ENCODE results near the gene TNFRSF8. TPM values are rescaled to one million over a fixed set of nuclear protein-coding genes. Genes with fewer than 3 reads are reported as not detected.
A peak's percentile ranks its signal among the peaks of the same experiment; 100 is the strongest.

The TNFRSF8 gene
- total RNA-seq, 1 donor from 2014 or later = 0.52 TPM

GRCh38 chr1:12185036-12185917, 122.2 kb downstream of the TNFRSF8 start:
- Histone ChIP-seq H3K36me3 (ENCODE audit: control insufficient read depth in 3 of 3, insufficient read depth in 3 of 3, low read length in 3 of 3) (peaks cover 4 to 5% (median 5%) of the 10 kb centered on the region in 3 donors), H3K9ac (ENCODE audit: low read depth in 1 of 3, low read length in 3 of 3) (peak overlapping the region; percentile 53 to 70 (median 65))

GRCh38 chr1:12185918-12186678, 123.0 kb downstream of the TNFRSF8 start:
- Histone ChIP-seq H3K4me1 (ENCODE audit: control insufficient read depth in 3 of 3, insufficient read depth in 3 of 3, low read length in 3 of 3) (peaks cover 40 to 71% (median 65%) of the 10 kb centered on the region in 3 donors), H3K36me3 (ENCODE audit: control insufficient read depth in 3 of 3, insufficient read depth in 3 of 3, low read length in 3 of 3) (peaks cover 5 to 9% (median 7%) of the 10 kb centered on the region in 3 donors), H3K27me3 (ENCODE audit: control insufficient read depth in 3 of 3, insufficient read depth in 3 of 3, low read length in 3 of 3) (no peaks in the 10 kb centered on the region), H3K9me3 (ENCODE audit: control insufficient read depth in 3 of 3, low read length in 3 of 3) (no peaks in the 10 kb centered on the region), H3K9ac (ENCODE audit: low read depth in 1 of 3, low read length in 3 of 3) (peak overlapping the region; percentile 33 to 70 (median 53)), H3K27ac (ENCODE audit: low read depth, low read length) (peak overlapping the region; percentile 83), H3K4me3 (ENCODE audit: low read length in 3 of 3) (peak overlapping the region; percentile 3 to 41 (median 31))

More at GRCh38 chr1:12185036-12185917, 122.2 kb downstream of the TNFRSF8 start:
- Histone ChIP-seq H3K27ac (ENCODE audit: low read depth, low read length) (peak overlapping the region; percentile 83), H3K4me1 (ENCODE audit: control insufficient read depth in 3 of 3, insufficient read depth in 3 of 3, low read length in 3 of 3) (peaks cover 42 to 79% (median 73%) of the 10 kb centered on the region in 3 donors), H3K27me3 (ENCODE audit: control insufficient read depth in 3 of 3, insufficient read depth in 3 of 3, low read length in 3 of 3) (no peaks in the 10 kb centered on the region), H3K9me3 (ENCODE audit: control insufficient read depth in 3 of 3, low read length in 3 of 3) (no peaks in the 10 kb centered on the region), H3K4me3 (ENCODE audit: low read length in 3 of 3) (peak overlapping the region; percentile 20 to 41 (median 31))

- H3K36me3 ChIP-seq (ENCODE audit: control insufficient read depth in 3 of 3, insufficient read depth in 3 of 3, low read length in 3 of 3) = peaks cover 5 to 10% (median 7%) of the 10 kb centered on the region in 3 donors
- no peaks in the 10 kb centered on the region for H3K9me3 ChIP-seq (ENCODE audit: control insufficient read depth in 3 of 3, low read length in 3 of 3)
- peak overlapping the region; percentile 83 for H3K27ac ChIP-seq (ENCODE audit: low read depth, low read length)
- H3K4me1 ChIP-seq (ENCODE audit: control insufficient read depth in 3 of 3, insufficient read depth in 3 of 3, low read length in 3 of 3) = peaks cover 40 to 66% (median 60%) of the 10 kb centered on the region in 3 donors
- H3K9ac ChIP-seq (ENCODE audit: low read depth in 1 of 3, low read length in 3 of 3) = peak overlapping the region in 1 of 3 donors; percentile 40
- no peaks in the 10 kb centered on the region for H3K27me3 ChIP-seq (ENCODE audit: control insufficient read depth in 3 of 3, insufficient read depth in 3 of 3, low read length in 3 of 3)
- H3K4me3 ChIP-seq (ENCODE audit: low read length in 3 of 3) = no peak overlapping the region
These were observed 123.5 kb downstream of the TNFRSF8 start for GRCh38 chr1:12186679-12186985.

GRCh38 chr1:12188115-12188514, 125.0 kb downstream of the TNFRSF8 start:
- Histone ChIP-seq H3K36me3 (ENCODE audit: control insufficient read depth in 3 of 3, insufficient read depth in 3 of 3, low read length in 3 of 3) (peaks cover 16 to 21% (median 17%) of the 10 kb centered on the region in 3 donors), H3K4me1 (ENCODE audit: control insufficient read depth in 3 of 3, insufficient read depth in 3 of 3, low read length in 3 of 3) (peaks cover 35 to 55% (median 47%) of the 10 kb centered on the region in 3 donors), H3K9me3 (ENCODE audit: control insufficient read depth in 3 of 3, low read length in 3 of 3) (no peaks in the 10 kb centered on the region), H3K27ac (ENCODE audit: low read depth, low read length) (no peak overlapping the region), H3K4me3 (ENCODE audit: low read length in 3 of 3) (no peak overlapping the region), H3K27me3 (ENCODE audit: control insufficient read depth in 3 of 3, insufficient read depth in 3 of 3, low read length in 3 of 3) (no peaks in the 10 kb centered on the region), H3K9ac (ENCODE audit: low read depth in 1 of 3, low read length in 3 of 3) (peak overlapping the region in 1 of 3 donors; percentile 1)

- H3K36me3 ChIP-seq (ENCODE audit: control insufficient read depth in 3 of 3, insufficient read depth in 3 of 3, low read length in 3 of 3) = peaks cover 17 to 27% (median 21%) of the 10 kb centered on the region in 3 donors
- H3K27ac ChIP-seq (ENCODE audit: low read depth, low read length) = no peak overlapping the region
- peaks cover 33 to 53% (median 47%) of the 10 kb centered on the region in 3 donors for H3K4me1 ChIP-seq (ENCODE audit: control insufficient read depth in 3 of 3, insufficient read depth in 3 of 3, low read length in 3 of 3)
- no peaks in the 10 kb centered on the region for H3K27me3 ChIP-seq (ENCODE audit: control insufficient read depth in 3 of 3, insufficient read depth in 3 of 3, low read length in 3 of 3)
- H3K9ac ChIP-seq (ENCODE audit: low read depth in 1 of 3, low read length in 3 of 3) = peak overlapping the region in 1 of 3 donors; percentile 58
- H3K9me3 ChIP-seq (ENCODE audit: control insufficient read depth in 3 of 3, low read length in 3 of 3) = no peaks in the 10 kb centered on the region
- no peak overlapping the region for H3K4me3 ChIP-seq (ENCODE audit: low read length in 3 of 3)
These were observed 125.7 kb downstream of the TNFRSF8 start for GRCh38 chr1:12188657-12189327.

- Histone ChIP-seq H3K4me1 (ENCODE audit: control insufficient read depth in 3 of 3, insufficient read depth in 3 of 3, low read length in 3 of 3) (peaks cover 30 to 48% (median 47%) of the 10 kb centered on the region in 3 donors), H3K4me3 (ENCODE audit: low read length in 3 of 3) (no peak overlapping the region), H3K36me3 (ENCODE audit: control insufficient read depth in 3 of 3, insufficient read depth in 3 of 3, low read length in 3 of 3) (peaks cover 21 to 30% (median 26%) of the 10 kb centered on the region in 3 donors), H3K27me3 (ENCODE audit: control insufficient read depth in 3 of 3, insufficient read depth in 3 of 3, low read length in 3 of 3) (no peaks in the 10 kb centered on the region), H3K9me3 (ENCODE audit: control insufficient read depth in 3 of 3, low read length in 3 of 3) (no peaks in the 10 kb centered on the region), H3K27ac (ENCODE audit: low read depth, low read length) (no peak overlapping the region), H3K9ac (ENCODE audit: low read depth in 1 of 3, low read length in 3 of 3) (no peak overlapping the region)
These were observed 126.2 kb downstream of the TNFRSF8 start for GRCh38 chr1:12189328-12189682.

- Histone ChIP-seq H3K36me3 (ENCODE audit: control insufficient read depth in 3 of 3, insufficient read depth in 3 of 3, low read length in 3 of 3) (peaks cover 30 to 36% (median 33%) of the 10 kb centered on the region in 3 donors), H3K4me1 (ENCODE audit: control insufficient read depth in 3 of 3, insufficient read depth in 3 of 3, low read length in 3 of 3) (peaks cover 9 to 27% (median 25%) of the 10 kb centered on the region in 3 donors)
These were observed 128.3 kb downstream of the TNFRSF8 start for GRCh38 chr1:12191242-12192032.

More at GRCh38 chr1:12191242-12192032, 128.3 kb downstream of the TNFRSF8 start:
- H3K27me3 ChIP-seq (ENCODE audit: control insufficient read depth in 3 of 3, insufficient read depth in 3 of 3, low read length in 3 of 3) = no peaks in the 10 kb centered on the region
- H3K9me3 ChIP-seq (ENCODE audit: control insufficient read depth in 3 of 3, low read length in 3 of 3) = no peaks in the 10 kb centered on the region
- H3K27ac ChIP-seq (ENCODE audit: low read depth, low read length) = no peak overlapping the region
- H3K9ac ChIP-seq (ENCODE audit: low read depth in 1 of 3, low read length in 3 of 3) = no peak overlapping the region
- no peak overlapping the region for H3K4me3 ChIP-seq (ENCODE audit: low read length in 3 of 3)
